ENCODE data around the gene KSR2.

Gene KSR2

GRCh38 chr12:117679776-117680175, 289.0 kb downstream of the KSR2 start:
- Histone ChIP-seq H3K9ac (ENCODE audit: low read depth, low read length) (no peak overlapping the region), H3K9me3 (replicated peaks; ENCODE audit: low read length) (no peaks in the 10 kb centered on the region), H3K4me3 (ENCODE audit: low read length) (no peak overlapping the region), H3K27me3 (ENCODE audit: control insufficient read depth, insufficient read depth, low read length) (no peaks in the 10 kb centered on the region), H3K36me3 (ENCODE audit: insufficient read depth, low read length) (no peaks in the 10 kb centered on the region), H3K4me2 (ENCODE audit: low read length) (no peak overlapping the region), H3K4me1 (ENCODE audit: control insufficient read depth, insufficient read depth, low read length) (peaks cover 24% of the 10 kb centered on the region)

- Histone ChIP-seq H3K4me1 (ENCODE audit: control insufficient read depth, insufficient read depth, low read length) (peaks cover 4% of the 10 kb centered on the region), H3K9me3 (replicated peaks; ENCODE audit: low read length) (no peaks in the 10 kb centered on the region), H3K27me3 (ENCODE audit: control insufficient read depth, insufficient read depth, low read length) (no peaks in the 10 kb centered on the region), H3K36me3 (ENCODE audit: insufficient read depth, low read length) (no peaks in the 10 kb centered on the region), H3K9ac (ENCODE audit: low read depth, low read length) (no peak overlapping the region), H3K4me3 (ENCODE audit: low read length) (no peak overlapping the region), H3K4me2 (ENCODE audit: low read length) (no peak overlapping the region)
Measured at GRCh38 chr12:117674763-117675162, 294.0 kb downstream of the KSR2 start.

- Histone ChIP-seq H3K4me2 (ENCODE audit: low read length) (no peak overlapping the region), H3K27me3 (ENCODE audit: control insufficient read depth, insufficient read depth, low read length) (no peaks in the 10 kb centered on the region), H3K4me3 (ENCODE audit: low read length) (no peak overlapping the region), H3K9ac (ENCODE audit: low read depth, low read length) (no peak overlapping the region), H3K9me3 (replicated peaks; ENCODE audit: low read length) (no peaks in the 10 kb centered on the region), H3K36me3 (ENCODE audit: insufficient read depth, low read length) (no peaks in the 10 kb centered on the region), H3K4me1 (ENCODE audit: control insufficient read depth, insufficient read depth, low read length) (no peaks in the 10 kb centered on the region)
Measured at GRCh38 chr12:117674313-117674712, 294.5 kb downstream of the KSR2 start.

- H3K4me2 ChIP-seq (ENCODE audit: low read length) = no peak overlapping the region
Measured at GRCh38 chr12:117671734-117672133, 297.1 kb downstream of the KSR2 start.

GRCh38 chr12:117664169-117664568, 304.6 kb downstream of the KSR2 start:
- Histone ChIP-seq H3K27me3 (ENCODE audit: control insufficient read depth, insufficient read depth, low read length) (peaks cover 8% of the 10 kb centered on the region), H3K9me3 (replicated peaks; ENCODE audit: low read length) (no peaks in the 10 kb centered on the region), H3K36me3 (ENCODE audit: insufficient read depth, low read length) (no peaks in the 10 kb centered on the region), H3K4me1 (ENCODE audit: control insufficient read depth, insufficient read depth, low read length) (peaks cover 4% of the 10 kb centered on the region), H3K9ac (ENCODE audit: low read depth, low read length) (no peak overlapping the region), H3K4me2 (ENCODE audit: low read length) (no peak overlapping the region), H3K4me3 (ENCODE audit: low read length) (no peak overlapping the region)

More at GRCh38 chr12:117671734-117672133, 297.1 kb downstream of the KSR2 start:
- Histone ChIP-seq H3K9ac (ENCODE audit: low read depth, low read length) (no peak overlapping the region), H3K36me3 (ENCODE audit: insufficient read depth, low read length) (no peaks in the 10 kb centered on the region), H3K27me3 (ENCODE audit: control insufficient read depth, insufficient read depth, low read length) (peaks cover 3% of the 10 kb centered on the region), H3K4me3 (ENCODE audit: low read length) (no peak overlapping the region), H3K9me3 (replicated peaks; ENCODE audit: low read length) (no peaks in the 10 kb centered on the region), H3K4me1 (ENCODE audit: control insufficient read depth, insufficient read depth, low read length) (no peaks in the 10 kb centered on the region)

- Histone ChIP-seq H3K4me3 (ENCODE audit: low read length) (no peak overlapping the region), H3K9me3 (replicated peaks; ENCODE audit: low read length) (no peaks in the 10 kb centered on the region)
Measured at GRCh38 chr12:117662620-117663395, 306.0 kb downstream of the KSR2 start.

GRCh38 chr12:117662220-117662619, 306.6 kb downstream of the KSR2 start:
- Histone ChIP-seq H3K4me1 (ENCODE audit: control insufficient read depth, insufficient read depth, low read length) (peaks cover 4% of the 10 kb centered on the region), H3K4me2 (ENCODE audit: low read length) (no peak overlapping the region), H3K27me3 (ENCODE audit: control insufficient read depth, insufficient read depth, low read length) (peaks cover 5% of the 10 kb centered on the region), H3K4me3 (ENCODE audit: low read length) (no peak overlapping the region), H3K9ac (ENCODE audit: low read depth, low read length) (no peak overlapping the region), H3K36me3 (ENCODE audit: insufficient read depth, low read length) (no peaks in the 10 kb centered on the region), H3K9me3 (replicated peaks; ENCODE audit: low read length) (no peaks in the 10 kb centered on the region)

More at GRCh38 chr12:117662620-117663395, 306.0 kb downstream of the KSR2 start:
- Histone ChIP-seq H3K4me1 (ENCODE audit: control insufficient read depth, insufficient read depth, low read length) (peaks cover 4% of the 10 kb centered on the region), H3K27me3 (ENCODE audit: control insufficient read depth, insufficient read depth, low read length) (peaks cover 6% of the 10 kb centered on the region), H3K36me3 (ENCODE audit: insufficient read depth, low read length) (no peaks in the 10 kb centered on the region), H3K9ac (ENCODE audit: low read depth, low read length) (no peak overlapping the region), H3K4me2 (ENCODE audit: low read length) (no peak overlapping the region)

- no peaks in the 10 kb centered on the region for H3K36me3 ChIP-seq (ENCODE audit: insufficient read depth, low read length)
- no peak overlapping the region for H3K9ac ChIP-seq (ENCODE audit: low read depth, low read length)
- no peaks in the 10 kb centered on the region for H3K9me3 ChIP-seq (replicated peaks; ENCODE audit: low read length)
- H3K27me3 ChIP-seq (ENCODE audit: control insufficient read depth, insufficient read depth, low read length) = peaks cover 5% of the 10 kb centered on the region
- peaks cover 4% of the 10 kb centered on the region for H3K4me1 ChIP-seq (ENCODE audit: control insufficient read depth, insufficient read depth, low read length)
- H3K4me3 ChIP-seq (ENCODE audit: low read length) = no peak overlapping the region
- no peak overlapping the region for H3K4me2 ChIP-seq (ENCODE audit: low read length)
Measured at GRCh38 chr12:117661471-117661870, 307.3 kb downstream of the KSR2 start.

- H3K4me1 ChIP-seq (ENCODE audit: control insufficient read depth, insufficient read depth, low read length) = peaks cover 4% of the 10 kb centered on the region
- no peak overlapping the region for H3K9ac ChIP-seq (ENCODE audit: low read depth, low read length)
- H3K27me3 ChIP-seq (ENCODE audit: control insufficient read depth, insufficient read depth, low read length) = peaks cover 5% of the 10 kb centered on the region
- no peak overlapping the region for H3K4me2 ChIP-seq (ENCODE audit: low read length)
- no peak overlapping the region for H3K4me3 ChIP-seq (ENCODE audit: low read length)
- no peaks in the 10 kb centered on the region for H3K36me3 ChIP-seq (ENCODE audit: insufficient read depth, low read length)
- H3K9me3 ChIP-seq (replicated peaks; ENCODE audit: low read length) = no peaks in the 10 kb centered on the region
Measured at GRCh38 chr12:117660896-117661295, 307.9 kb downstream of the KSR2 start.

- no peak overlapping the region for H3K4me2 ChIP-seq (ENCODE audit: low read length)
- no peaks in the 10 kb centered on the region for H3K9me3 ChIP-seq (replicated peaks; ENCODE audit: low read length)
- no peak overlapping the region for H3K9ac ChIP-seq (ENCODE audit: low read depth, low read length)
- no peaks in the 10 kb centered on the region for H3K36me3 ChIP-seq (ENCODE audit: insufficient read depth, low read length)
- no peak overlapping the region for H3K4me3 ChIP-seq (ENCODE audit: low read length)
- H3K27me3 ChIP-seq (ENCODE audit: control insufficient read depth, insufficient read depth, low read length) = no peaks in the 10 kb centered on the region
- H3K4me1 ChIP-seq (ENCODE audit: control insufficient read depth, insufficient read depth, low read length) = peaks cover 4% of the 10 kb centered on the region
Measured at GRCh38 chr12:117658226-117658625, 310.6 kb downstream of the KSR2 start.

GRCh38 chr12:117649796-117650195, 319.0 kb downstream of the KSR2 start:
- no peaks in the 10 kb centered on the region for H3K9me3 ChIP-seq (replicated peaks; ENCODE audit: low read length)
- peaks cover 6% of the 10 kb centered on the region for H3K27me3 ChIP-seq (ENCODE audit: control insufficient read depth, insufficient read depth, low read length)
- H3K36me3 ChIP-seq (ENCODE audit: insufficient read depth, low read length) = no peaks in the 10 kb centered on the region
- H3K4me3 ChIP-seq (ENCODE audit: low read length) = no peak overlapping the region
- H3K9ac ChIP-seq (ENCODE audit: low read depth, low read length) = no peak overlapping the region
- H3K4me2 ChIP-seq (ENCODE audit: low read length) = no peak overlapping the region
- no peaks in the 10 kb centered on the region for H3K4me1 ChIP-seq (ENCODE audit: control insufficient read depth, insufficient read depth, low read length)

- no peak overlapping the region for H3K4me3 ChIP-seq (ENCODE audit: low read length)
- no peak overlapping the region for H3K4me2 ChIP-seq (ENCODE audit: low read length)
- H3K9ac ChIP-seq (ENCODE audit: low read depth, low read length) = no peak overlapping the region
- H3K4me1 ChIP-seq (ENCODE audit: control insufficient read depth, insufficient read depth, low read length) = no peaks in the 10 kb centered on the region
- H3K27me3 ChIP-seq (ENCODE audit: control insufficient read depth, insufficient read depth, low read length) = peaks cover 9% of the 10 kb centered on the region
- H3K36me3 ChIP-seq (ENCODE audit: insufficient read depth, low read length) = no peaks in the 10 kb centered on the region
- no peaks in the 10 kb centered on the region for H3K9me3 ChIP-seq (replicated peaks; ENCODE audit: low read length)
Measured at GRCh38 chr12:117646520-117646919, 322.3 kb downstream of the KSR2 start.
